ENCODE measurements around the gene LUZP1.
"Not testable (repeated sequence)": the region's sequence is repeated elsewhere in the genome, so short reads cannot be mapped to it uniquely, and the experiment has no call there.

Gene LUZP1

GRCh38 chr1:23168445-23169194, at the start of gene LUZP1:
TSS of gene LUZP1 (minus strand) at chr1:23168856.
- DNase-seq, result peak; percentile 82 to 85

DNA sequence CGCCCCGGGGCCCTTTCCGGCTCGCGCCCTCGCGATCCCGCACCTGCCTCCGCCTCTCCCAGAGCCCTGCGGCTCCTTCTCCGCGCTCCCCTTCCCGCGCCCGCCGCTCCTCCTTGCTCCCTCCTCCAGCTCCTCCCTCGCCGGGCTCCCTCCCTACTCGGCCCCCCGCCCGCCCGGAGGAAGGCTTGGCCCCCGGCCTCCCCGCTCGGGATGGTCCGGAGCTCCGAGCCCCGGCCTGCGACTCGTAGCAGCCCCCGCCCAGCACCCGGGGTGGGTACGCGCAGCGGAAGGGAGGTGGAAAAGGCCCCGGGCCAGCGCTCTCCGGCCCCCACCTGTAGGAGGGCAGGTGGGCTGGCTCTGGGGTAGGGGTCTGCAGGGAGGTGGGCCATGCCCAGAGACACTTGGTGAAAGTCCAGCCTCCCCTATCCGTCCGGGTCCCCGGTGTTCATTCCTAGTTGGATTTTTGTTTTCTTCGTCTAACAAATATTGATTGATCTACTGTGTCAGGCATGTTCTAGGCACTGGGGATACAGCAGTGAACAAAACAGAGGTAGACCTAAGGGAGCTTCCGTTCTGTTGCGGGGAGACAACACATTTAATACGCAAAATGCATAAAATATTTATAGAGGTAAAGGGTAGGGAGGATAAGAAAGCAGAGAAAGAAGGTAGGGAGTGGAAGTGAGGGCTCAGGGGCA, 48.9 kb upstream of the LUZP1 start, which contains the start of gene HTR1D:
TSS of gene HTR1D (minus strand) at position 82 of the 695 bp plus-strand sequence. CDS start 23,283 bp downstream, outside the sequence.
- DNase-seq, result no peak

DNA sequence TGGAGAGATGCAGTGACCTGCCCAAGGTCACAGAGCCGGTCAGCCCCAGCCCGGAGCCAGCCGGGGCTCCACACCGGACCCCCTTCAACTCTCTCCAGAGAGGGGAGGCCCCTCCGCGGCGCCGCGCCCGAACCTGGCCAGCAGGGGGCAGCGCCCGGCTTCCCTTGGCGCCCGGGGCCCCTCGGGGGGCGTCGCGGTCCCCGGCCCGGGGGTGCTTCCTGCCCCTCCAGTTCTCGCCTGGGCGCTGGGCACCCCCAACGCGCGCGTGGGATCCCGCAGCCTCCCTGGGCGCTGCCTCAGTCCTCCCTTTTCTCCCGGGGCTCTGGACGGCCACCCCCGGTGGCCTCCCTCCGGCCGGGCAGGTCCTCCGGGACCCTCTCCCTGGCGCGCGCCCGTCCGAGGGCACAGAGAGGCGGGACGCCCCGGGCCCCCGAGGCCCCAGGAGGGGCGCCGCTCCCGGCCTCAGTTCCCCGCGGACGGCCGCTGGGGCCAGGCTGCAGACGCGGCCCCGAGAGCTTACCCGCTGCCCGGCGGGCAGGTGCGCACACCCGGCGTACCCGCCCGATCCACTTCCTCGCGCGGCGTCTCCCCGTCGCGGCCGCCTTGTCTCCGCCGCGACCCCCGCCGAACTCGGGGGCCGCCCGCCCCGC, 48.2 kb upstream of the LUZP1 start:
- no peak for DNase-seq

GRCh38 chr1:23215751-23216449, 47.2 kb upstream of the LUZP1 start:
- no peak for DNase-seq

- DNase-seq, result no peak
These were observed 46.6 kb upstream of the LUZP1 start for GRCh38 chr1:23215291-23215690.

DNA sequence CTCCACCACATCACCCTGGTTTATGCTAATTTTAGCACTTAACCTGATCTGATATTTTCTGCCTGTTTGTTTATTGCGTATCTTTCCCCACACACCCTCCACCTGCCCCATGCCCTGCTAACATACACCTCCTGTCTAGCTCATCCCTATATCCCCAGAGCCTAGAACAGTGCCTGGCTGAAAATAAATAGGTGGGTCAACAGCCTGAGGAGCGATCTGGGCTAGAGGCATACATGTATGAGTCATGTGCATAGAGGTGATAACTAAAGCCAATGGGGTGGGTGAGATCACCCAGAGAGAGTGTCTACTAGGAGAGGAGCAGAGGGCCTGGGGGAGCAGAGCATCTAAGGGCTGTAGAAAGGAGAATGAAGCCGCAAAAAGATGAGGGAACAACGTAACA, 46.0 kb upstream of the LUZP1 start:
- DNase-seq, result no peak

- DNase-seq, result no peak
These were observed 43.3 kb upstream of the LUZP1 start for GRCh38 chr1:23211955-23212354.

GRCh38 chr1:23210963-23211362, 42.3 kb upstream of the LUZP1 start:
- DNase-seq, result no peak

DNA sequence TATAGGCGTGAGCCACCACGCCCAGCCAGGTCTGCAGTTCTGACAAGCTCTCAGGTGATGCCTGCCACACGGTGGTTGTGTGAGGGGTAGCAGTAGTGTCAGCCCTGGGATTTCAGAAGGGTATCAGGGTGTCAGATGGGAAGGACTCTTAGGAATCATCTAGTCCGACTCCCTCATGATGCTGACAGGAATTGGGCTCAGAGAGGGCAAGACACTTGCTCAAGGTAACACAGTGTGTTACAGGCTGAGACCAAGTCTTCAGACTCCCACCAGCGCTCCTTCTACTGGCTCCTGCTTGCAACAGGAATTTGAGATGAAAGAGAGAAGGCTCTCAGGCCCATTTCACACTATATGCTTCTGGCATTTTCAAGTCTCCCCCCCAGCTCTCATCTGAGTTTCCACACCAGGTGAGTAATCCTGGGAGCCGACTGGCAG, 41.7 kb upstream of the LUZP1 start:
- no peak for DNase-seq

- no peak for DNase-seq
These were observed 41.1 kb upstream of the LUZP1 start for GRCh38 chr1:23209770-23210169.

- no peak for DNase-seq
These were observed 39.9 kb upstream of the LUZP1 start for GRCh38 chr1:23208527-23208926.

- DNase-seq, result not testable (repeated sequence)
These were observed 39.1 kb upstream of the LUZP1 start for GRCh38 chr1:23207733-23208132.

- DNase-seq, result no peak
These were observed 33.6 kb upstream of the LUZP1 start for GRCh38 chr1:23202263-23202749.

DNA sequence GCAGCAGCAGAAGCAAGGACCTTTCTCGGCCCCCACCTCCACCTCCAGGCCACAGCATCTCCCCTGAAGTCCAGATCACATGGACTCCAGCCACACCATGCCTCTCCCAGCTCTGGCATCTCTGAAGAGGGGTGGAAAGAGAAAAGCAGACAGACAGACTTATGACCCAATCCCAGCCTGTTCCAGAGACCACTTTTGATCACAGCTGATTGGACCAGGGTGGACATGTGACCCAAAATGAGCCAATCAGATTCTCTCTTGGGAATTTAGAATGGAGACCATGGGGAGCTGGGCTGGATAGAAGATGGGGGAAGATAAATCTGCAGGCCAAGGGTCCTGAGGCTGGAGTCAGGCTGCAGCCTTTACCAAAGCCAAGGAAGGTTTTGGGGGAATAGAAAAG, 32.2 kb upstream of the LUZP1 start:
- DNase-seq, result no peak

- no peak for DNase-seq
These were observed 29.7 kb upstream of the LUZP1 start for GRCh38 chr1:23198373-23198772.

DNA sequence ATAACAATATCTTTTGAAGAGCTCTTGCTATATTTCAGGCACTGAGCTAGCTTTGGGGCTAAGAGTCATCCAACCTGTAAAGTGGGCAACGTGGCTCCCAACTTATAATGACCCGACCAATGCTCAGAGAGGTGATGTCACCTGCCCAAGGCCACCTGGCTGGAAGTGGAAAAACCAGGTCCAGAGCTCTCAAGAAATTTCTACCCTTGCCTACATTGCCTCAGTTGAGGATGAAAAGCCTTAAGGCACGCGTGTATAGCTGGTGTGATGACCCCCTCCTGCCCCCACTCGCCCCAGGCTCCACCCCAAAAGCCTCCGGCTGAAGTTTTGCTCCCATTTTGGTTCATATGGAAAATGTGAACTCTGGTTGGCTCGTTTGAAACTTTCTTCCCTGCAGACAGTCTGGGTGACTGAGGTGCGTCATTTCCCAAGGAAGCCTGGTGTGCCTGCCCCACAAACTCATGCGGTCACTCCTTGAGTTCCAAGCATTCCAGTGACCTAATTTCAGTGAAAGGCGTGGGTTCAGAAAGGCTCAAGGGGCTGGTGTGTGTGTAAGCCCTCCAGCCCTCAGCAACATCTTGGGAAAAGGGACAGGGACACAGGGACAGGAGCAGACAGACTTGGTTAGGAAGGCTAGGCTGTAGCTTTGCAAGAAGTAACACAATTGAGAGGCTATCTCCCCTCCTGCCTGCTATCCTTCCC, 28.1 kb upstream of the LUZP1 start:
- DNase-seq, result no peak

DNA sequence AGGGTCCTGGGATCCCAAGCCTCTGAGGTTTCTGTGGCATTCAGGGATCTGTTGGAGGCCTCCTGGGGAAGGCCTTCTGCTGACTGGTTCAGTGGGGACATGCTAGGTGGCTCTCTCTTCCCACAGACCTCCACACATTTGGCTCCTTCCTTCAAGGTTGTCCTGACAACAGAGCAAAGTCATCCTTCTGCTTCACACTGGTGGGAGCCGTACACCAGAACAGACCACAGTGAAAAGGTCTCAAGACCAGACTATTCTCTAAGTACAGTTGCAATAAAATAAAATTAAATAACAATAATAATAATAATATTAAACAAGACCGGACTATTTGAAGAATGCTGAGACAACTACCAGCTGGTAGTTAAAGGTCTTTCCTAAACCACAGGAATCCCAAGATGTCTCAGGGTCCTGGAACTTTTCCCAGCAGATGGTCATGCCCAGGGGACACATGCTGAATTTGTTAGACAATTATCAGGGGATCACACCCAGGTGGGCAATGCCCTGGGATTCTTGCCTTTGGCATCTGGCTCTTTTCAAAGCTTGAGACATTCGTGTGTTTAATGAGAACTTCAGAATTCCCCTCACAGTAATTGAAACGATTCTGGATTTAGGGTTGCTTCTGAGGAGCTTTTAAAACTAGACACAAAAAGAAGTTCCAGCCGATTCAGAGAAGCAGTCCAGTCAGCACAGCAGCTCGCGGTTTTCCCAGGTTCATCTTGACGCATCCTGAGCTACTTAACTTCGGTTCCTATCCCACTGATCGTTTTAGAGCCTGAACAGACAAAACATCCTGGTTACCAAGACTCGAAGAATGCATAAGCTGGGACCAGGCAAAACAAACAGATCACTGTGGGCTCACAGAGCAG, 25.7 kb upstream of the LUZP1 start:
- no peak for DNase-seq

- DNase-seq, result no peak
These were observed 24.9 kb upstream of the LUZP1 start for GRCh38 chr1:23193391-23194118.

DNA sequence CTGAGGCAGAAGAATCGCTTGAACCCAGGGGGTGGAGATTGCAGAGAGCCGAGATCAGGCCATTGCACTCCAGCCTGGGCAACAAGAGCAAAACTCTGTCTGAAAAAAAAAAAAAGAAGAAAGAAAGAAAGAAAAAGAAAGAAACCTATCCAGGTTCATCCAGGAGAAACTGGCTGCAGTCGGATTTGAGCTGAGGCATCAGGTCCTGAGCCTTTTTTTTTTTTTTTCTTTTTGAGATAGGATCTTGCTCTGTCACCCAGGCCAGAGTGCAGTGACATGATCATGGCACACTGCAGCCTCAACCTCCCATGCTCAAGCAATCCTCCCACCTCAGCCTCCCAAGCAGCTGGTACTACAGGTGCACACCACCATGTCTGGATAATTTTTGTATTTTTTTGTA, 22.5 kb upstream of the LUZP1 start:
- no peak for DNase-seq

DNA sequence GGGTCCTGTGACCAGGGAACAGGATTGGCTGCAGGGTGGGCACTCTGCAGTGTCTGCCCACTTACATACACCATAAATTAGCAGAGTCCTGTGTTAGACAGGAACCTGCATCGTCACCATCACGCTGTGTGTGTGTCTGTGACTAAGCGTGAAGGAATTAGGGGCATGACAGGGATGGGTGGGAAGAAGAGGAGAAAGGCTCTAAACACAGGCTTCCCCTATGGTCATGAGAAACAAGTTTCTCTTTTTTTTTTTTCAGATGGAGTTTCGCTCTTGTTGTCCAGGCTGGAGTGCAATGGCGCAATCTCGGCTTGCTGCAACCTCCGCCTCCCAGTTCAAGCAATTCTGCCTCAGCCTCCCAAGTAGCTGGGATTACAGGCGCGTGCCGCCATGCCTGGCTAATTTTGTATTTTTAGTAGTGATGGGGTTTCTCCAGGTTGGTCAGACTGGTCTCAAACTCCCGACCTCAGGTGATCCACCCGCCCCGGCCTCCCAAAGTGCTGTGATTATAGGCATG, 20.3 kb upstream of the LUZP1 start:
- not testable (repeated sequence) for DNase-seq
